Measurements from ENCODE around the gene ELOB.

Gene ELOB

DNA sequence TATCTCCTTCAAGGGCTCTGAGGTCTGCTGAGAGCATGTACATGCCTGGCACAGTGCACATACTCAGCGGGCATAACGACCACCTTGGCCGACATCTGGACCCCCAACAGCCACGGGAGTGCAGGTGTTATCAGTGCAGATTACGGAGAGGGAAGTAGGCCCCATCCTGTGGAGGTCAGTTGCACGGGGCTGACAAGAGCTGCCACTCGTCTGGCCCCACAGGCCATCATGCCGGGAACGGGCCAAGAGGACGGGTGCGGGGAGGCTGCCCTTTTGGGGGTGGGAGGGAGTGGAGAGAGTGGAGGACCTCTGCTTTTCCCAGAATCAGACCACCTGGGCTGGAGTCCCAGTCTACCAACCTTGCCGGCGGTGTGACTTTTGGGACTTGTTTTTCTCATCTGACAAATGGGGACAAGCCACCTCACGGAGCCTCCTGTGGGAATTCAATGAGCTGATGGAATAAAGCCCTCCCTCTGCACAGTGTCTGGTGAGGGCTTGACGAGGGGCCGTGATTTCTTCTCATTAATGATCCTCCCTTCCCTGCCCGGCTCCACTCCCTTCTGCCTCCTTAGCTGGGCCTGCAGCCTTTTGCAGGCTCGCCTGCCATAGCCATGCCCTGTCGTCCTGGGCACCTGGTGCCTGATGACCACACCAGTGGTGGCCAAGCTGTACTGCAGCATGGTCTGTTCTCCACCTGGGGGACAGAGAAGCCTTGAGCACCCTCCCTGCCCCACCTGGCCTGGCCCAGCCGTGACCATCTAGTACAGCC, 5.7 kb upstream of the ELOB start:
- DNase-seq: no peak

DNA sequence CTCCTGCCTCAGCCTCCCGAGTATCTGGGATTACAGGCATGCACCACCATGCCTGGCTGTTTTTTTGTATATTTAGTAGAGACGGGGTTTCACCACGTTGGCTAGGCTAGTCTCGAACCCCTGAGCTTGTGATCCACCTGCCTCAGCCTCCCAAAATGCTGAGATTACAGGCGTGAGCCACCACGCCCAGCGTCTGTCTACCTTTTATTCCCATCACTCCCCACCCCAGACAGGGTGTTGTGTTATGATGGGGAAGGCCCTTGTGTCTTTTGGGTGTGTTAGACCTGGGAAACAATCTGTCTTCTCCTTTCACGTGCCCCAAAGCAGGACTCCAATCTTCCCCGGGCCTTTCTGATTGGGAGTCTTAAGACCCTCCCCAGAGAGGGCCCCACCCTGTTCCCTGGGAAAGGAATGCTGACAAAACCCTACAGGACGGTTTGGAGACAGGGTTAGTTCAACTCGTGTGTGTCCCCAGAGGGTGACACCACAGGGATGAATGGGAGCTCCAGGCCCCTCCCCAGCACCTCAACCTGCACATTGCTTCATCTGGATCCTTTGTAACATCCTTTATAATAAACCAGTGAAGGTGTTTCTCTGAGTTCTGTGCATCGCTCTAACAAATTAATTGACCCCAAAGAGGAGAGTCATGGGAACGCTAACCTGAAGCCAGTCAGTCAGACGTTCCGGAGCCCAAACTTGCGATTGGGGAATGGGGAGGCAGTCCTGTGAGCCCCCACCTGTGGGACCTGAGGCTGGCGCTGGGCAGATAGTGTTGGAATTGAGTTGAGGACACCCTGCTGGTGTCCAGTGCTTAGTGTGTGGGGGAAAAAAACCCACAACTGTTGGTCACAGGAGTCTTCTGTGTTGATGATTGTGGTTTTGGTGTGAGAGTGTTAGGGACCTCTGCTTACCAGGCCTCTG, 3.2 kb upstream of the ELOB start:
- no peak for DNase-seq

DNA sequence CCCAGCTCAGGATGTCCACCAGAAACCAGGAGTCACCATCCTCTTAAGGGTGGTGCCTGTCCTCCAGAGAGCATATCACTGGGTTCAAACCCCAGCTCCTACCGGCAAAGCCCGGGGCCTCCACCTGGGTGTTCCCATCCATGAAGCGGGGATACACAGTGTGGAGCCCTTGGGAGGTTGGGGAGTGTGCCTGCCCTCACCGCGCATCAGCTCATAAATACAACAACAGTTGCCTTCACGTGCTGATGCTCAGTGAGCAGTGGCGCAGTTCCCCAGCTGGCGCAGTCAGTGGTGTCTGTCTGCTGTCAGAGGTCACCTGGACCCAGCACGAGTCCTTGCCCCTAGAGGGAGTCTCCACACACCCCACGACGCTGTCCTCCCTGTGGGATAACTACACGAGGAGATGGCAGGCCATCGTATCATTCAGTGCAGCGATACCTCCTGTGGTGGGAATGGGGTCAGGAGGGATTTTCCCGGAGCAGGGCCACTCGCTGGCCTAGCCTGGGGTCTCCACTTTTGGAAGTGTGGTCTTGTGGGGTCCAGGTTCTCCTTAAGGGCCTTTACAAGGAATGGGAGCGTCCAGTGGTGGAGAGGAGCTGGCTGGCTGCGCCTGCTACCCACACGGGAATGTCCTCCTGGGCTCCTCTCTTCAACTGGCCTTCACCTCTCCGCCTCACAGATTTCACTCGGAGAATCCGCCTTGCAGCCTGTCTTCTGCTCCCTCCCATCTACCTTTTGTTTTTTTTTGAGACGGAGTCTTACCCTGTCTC, 2.3 kb upstream of the ELOB start:
- no peak for DNase-seq

- DNase-seq: no peak
Measured at GRCh38 chr16:2778630-2778958, 1.5 kb upstream of the ELOB start.

- no peak for DNase-seq
Measured at GRCh38 chr16:2777903-2778629, 986 bp upstream of the ELOB start.

- no peak for DNase-seq
Measured at GRCh38 chr16:2776500-2777139, 460 bp downstream of the ELOB start.

DNA sequence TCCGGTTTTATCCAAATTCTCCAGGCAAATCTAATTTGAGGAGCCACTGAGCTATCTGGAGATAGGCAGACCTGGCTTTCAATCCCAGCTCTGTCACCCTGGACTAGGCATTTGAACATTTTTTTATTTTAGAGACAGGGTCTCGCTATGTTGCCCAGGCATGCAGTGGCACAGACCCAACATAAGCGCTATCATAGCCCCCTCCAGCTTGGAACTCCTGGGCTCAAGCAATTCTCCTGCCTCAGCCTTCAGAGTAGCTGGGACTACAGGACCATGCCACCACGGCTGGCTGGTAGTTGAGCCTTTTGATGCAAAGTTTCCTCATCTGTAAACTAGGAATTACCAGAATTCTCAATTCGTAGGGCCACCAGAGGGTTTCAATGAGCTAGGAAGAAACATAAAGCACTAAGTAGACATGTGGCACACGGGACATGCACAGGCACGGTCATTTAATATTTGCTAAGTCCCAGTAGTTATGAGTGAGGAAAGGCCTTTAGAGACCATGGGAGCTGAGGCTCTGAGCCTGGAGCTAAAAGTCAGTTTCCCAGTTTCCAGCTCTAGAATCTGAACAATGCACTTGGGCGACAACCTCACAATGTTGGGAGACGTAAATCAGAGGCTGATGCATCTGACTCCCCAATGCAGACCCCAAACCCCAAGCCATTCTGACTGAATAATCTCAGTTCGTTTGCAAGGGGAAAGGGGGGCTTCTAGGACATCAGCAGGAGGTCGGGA, 1.1 kb downstream of the ELOB start:
- DNase-seq: no peak

DNA sequence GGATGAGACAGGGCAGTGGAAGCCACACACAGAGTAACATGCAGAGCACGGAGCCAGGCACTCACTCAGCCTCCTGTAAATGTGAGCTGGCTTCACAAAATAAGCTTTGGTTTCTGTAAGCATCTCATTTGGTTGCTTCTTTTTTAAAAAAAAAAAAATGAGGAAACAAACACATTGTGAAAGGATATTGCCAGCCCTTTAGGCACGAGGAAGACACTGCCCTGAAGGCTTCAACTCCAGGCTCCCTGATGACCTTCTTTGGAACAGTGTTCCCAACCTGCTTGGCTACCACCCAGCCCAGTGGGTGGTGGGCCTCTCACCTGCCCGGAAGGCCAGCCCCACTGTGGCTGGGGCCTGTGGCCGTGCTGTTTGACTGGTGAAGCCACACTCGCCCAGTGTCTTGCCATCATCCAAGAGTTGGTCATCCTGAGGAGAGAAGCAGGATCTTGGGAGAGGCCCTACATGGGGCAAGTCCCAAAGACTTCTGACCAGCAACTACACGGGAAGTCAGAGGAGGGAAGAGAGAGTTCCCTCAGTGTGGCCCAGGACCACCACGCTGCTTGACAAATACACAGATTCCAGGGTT, 1.9 kb downstream of the ELOB start:
- no peak for DNase-seq

DNA sequence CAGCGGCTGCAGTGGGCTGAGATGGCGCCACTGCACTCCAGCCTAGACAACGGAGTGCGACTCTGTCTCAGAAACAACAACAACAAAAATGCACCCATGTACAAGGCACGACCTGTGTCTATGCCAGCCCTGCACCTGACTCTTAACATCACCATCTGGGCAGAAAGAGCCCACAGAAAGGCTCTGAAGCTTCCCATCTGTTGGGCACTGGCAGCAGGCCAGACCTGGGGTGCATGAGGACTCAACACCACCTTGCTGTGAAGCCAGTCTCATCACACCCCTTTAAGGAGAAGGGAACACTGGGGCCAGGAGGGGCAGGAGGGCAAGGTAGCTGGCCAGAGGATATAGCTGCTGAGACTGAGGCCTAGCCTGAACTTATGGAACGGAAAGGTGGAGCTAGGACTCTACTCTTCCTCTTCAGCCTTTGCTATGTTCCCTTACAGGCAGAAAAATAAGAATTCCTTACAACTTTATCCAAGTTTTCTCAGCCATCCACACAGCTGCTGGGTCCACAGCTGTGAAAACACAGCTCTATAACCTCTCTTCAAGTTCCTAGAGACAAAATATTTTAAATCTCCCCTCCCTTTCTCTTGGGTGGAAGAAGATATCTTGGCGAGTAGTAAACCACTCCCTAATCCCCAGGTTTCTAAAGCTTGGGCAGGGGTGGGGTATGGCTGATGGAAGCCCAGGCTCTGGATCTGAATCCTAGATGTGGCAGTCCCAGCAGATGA, 2.8 kb downstream of the ELOB start:
- DNase-seq: peak; percentile 91

DNA sequence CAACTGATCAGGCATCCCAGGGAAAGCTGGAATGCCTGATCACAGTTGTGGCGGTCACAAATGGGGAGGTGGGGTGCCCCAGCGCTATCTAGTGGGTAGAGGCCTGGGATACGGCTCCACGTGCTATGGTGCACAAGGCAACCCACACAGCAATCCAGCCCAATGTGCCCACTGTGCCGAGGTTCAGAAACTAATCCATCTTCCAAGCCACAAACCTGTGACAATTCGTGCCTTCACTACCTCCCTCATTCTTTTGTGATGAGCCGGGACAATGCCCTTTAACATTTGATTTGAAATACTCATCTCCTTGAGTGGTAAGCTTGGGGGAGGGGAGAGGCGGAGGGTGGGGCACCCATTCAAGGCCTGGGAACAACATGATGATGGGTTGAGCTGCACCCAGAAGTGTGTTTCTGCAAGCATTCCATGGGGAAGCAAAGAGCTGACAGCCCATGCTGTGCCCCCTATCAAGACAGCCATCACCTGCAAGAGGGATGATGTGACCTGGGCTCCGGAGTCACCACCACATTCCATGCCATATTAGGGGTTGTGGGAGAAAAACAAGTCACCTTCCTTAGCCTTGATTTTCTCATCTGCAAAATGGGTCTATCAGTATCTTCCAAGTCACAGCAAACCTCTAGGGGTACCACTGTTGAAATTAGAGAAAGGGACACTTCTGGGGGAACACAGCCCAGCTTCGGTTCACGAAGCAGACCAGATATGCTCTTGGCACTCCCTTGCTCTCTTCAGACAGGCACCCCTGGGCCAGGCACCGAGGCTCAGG, 3.7 kb downstream of the ELOB start:
- no peak for DNase-seq

GRCh38 chr16:2771496-2772402, 5.3 kb downstream of the ELOB start:
- no peak for DNase-seq

DNA sequence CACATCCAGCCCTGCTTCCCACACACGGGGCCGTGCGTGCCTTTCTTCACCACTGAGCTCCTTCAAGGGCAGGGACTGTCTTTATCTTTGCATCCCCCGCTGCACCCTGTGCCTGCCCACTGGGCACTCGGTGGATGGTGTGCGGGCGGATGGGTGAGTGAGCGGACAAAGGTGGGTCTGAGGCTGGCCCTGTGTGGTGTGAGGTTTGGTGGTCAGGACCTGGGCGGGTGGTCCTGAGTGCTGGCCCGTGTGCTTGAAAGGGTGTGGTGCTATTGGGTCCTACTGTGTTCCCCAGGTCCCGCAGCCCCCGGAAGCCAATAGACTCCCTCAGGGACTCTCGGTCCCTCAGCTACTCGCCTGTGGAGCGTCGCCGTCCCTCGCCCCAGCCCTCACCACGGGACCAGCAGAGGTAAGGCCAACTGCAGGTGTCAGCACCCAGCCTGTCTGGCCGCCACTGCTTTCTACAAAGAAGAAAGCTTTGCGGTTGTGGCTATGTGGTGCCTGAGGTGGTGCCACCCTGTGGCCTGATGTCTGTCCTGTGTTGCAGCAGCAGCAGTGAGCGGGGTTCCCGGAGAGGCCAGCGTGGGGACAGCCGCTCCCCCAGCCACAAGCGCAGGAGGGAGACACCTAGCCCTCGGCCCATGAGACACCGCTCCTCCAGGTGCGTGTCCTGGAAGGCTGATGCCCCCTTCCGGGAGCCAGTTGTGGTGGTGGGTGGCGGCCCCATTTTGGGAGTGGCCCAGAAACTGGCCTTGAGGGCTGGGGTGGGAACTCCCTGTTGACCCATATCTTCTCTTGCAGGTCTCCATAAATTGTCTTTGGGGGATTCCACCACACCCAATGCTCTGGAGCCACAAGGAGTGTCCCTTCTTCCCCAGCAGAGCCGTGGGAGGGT, 6.8 kb downstream of the ELOB start:
- no peak for DNase-seq

GRCh38 chr16:2769675-2770056, 7.4 kb downstream of the ELOB start:
- no peak for DNase-seq

GRCh38 chr16:2769100-2769529, 8.0 kb downstream of the ELOB start:
- DNase-seq: no peak

- no peak for DNase-seq
Measured at GRCh38 chr16:2768403-2769089, 8.5 kb downstream of the ELOB start.

GRCh38 chr16:2767891-2768290, 9.2 kb downstream of the ELOB start:
- DNase-seq: no peak

Data from NCI-H2171 treated with DMSO at 0.1 percent for 48 hours (cell line).